ENCODE data around the gene ATAD3B. TPM values are rescaled to one million over a fixed set of nuclear protein-coding genes. Genes with fewer than 3 reads are reported as not detected.

The ATAD3B gene
- total and polyA plus RNA-seq, 10 of the 15 experiments (the other 5 are each of a cell fraction or from before 2014, with no cell fraction given), result 0.03 to 38.8 (median 23.8) TPM

GRCh38 chr1:1422465-1423244 lies 48.9 kb upstream of the ATAD3B start (continued):
- TF ChIP-seq PRDM15 (CRISPR knock-in tag; IDR thresholded peaks at IDR 0.05), result peak; percentile 96
- TF ChIP-seq SMARCA5 (IDR thresholded peaks at IDR 0.05), result 0 out of 2 replicates have a peak, but pooled peaks have one; percentile 36
- peak; percentile 35 for TF ChIP-seq NR2F1 (conservative IDR thresholded peaks at IDR 0.05)
- peak; percentile 74 for TF ChIP-seq IKZF1 (conservative IDR thresholded peaks at IDR 0.05)
- TF ChIP-seq DPF2 (IDR thresholded peaks at IDR 0.05), result peak; percentile 68; the same call in 1 of the 2 replicates
- TF ChIP-seq ZBTB11 (CRISPR knock-in tag; IDR thresholded peaks at IDR 0.05), result peak; percentile 43; the same call in 1 of the 2 replicates
- TF ChIP-seq NFXL1 (IDR thresholded peaks at IDR 0.05; ENCODE audit: borderline replicate concordance), result no peak
- 0 out of 2 replicates have a peak, but pooled peaks have one; percentile 21 for TF ChIP-seq YY1 (IDR thresholded peaks at IDR 0.05; ENCODE audit: low read depth, low read length)
- TF ChIP-seq CBX3 (IDR thresholded peaks at IDR 0.05; ENCODE audit: borderline replicate concordance, low read depth), result no peak
- peak; percentile 98 for TF ChIP-seq ZBTB4 (CRISPR knock-in tag; IDR thresholded peaks at IDR 0.05)
- peak; percentile 18 for TF ChIP-seq MEF2B (IDR thresholded peaks at IDR 0.05; ENCODE audit: partially characterized antibody, poor library complexity, severe bottlenecking)
- TF ChIP-seq POU2F2 (IDR thresholded peaks at IDR 0.05; ENCODE audit: borderline replicate concordance, low read depth, low read length), result peak; percentile 53; the same call in 1 of the 3 replicates
- TF ChIP-seq GATAD2B (conservative IDR thresholded peaks at IDR 0.05; ENCODE audit: low read depth), result 0 out of 2 replicates have a peak, but pooled peaks have one; percentile 46
- TF ChIP-seq SRF (IDR thresholded peaks at IDR 0.05; ENCODE audit: low read depth in 2 of 2, low read length in 2 of 2), result peak in 1 of 2 experiments; percentile 60; a peak in 1 of 4 replicates
- no peak for TF ChIP-seq CBX5 (IDR thresholded peaks at IDR 0.05; ENCODE audit: low read depth)
